Stimulated activated CD4-positive, alpha-beta T cell treated with anti-CD3 and anti-CD28 coated beads, Interleukin-2, amount 100 ng/mL, for 24 hours (primary cell): ENCODE measurements around the gene TRANK1.
"Not testable (repeated sequence)": the region's sequence is repeated elsewhere in the genome, so short reads cannot be mapped to it uniquely, and the experiment has no call there.

ENCODE experiments used
- DNase-seq, 2 donors: peaks; one replicate each; pipeline ENCODE4 v3.0.0-alpha.2; 2020

TRANK1 gene

GRCh38 chr3:36956155-36956554 lies 11.3 kb upstream of the TRANK1 start:
- DNase-seq: no peak

- DNase-seq: no peak
These were observed 9.7 kb upstream of the TRANK1 start for GRCh38 chr3:36954452-36955134.

GRCh38 chr3:36947814-36948213 lies 3.0 kb upstream of the TRANK1 start:
- not testable (repeated sequence) for DNase-seq

- no peak for DNase-seq
These were observed 603 bp upstream of the TRANK1 start for GRCh38 chr3:36945333-36945980.

- DNase-seq: peak; percentile 37 to 52
These were observed 728 bp downstream of the TRANK1 start for GRCh38 chr3:36944012-36944640.

- no peak for DNase-seq
These were observed 1.3 kb downstream of the TRANK1 start for GRCh38 chr3:36943601-36944000.

- DNase-seq: no peak
These were observed 2.1 kb downstream of the TRANK1 start for GRCh38 chr3:36942638-36943248.

GRCh38 chr3:36941658-36942057 lies 3.2 kb downstream of the TRANK1 start:
- no peak for DNase-seq

- no peak for DNase-seq
These were observed 3.7 kb downstream of the TRANK1 start for GRCh38 chr3:36941162-36941561.

GRCh38 chr3:36937492-36937891 lies 7.4 kb downstream of the TRANK1 start:
- no peak for DNase-seq

- no peak for DNase-seq
These were observed 11.1 kb downstream of the TRANK1 start for GRCh38 chr3:36933540-36934296.

- not testable (repeated sequence) for DNase-seq
These were observed 13.4 kb downstream of the TRANK1 start for GRCh38 chr3:36931424-36931823.

- DNase-seq: no peak
These were observed 16.6 kb downstream of the TRANK1 start for GRCh38 chr3:36928220-36928619.

GRCh38 chr3:36926292-36926897 lies 18.5 kb downstream of the TRANK1 start:
- no peak for DNase-seq

GRCh38 chr3:36924744-36925521 lies 19.9 kb downstream of the TRANK1 start:
- no peak for DNase-seq

- no peak for DNase-seq
These were observed 20.7 kb downstream of the TRANK1 start for GRCh38 chr3:36923981-36924743.

GRCh38 chr3:36923523-36923943 lies 21.3 kb downstream of the TRANK1 start:
- no peak for DNase-seq

- DNase-seq: no peak
These were observed 23.8 kb downstream of the TRANK1 start for GRCh38 chr3:36920884-36921567.

- no peak for DNase-seq
These were observed 25.3 kb downstream of the TRANK1 start for GRCh38 chr3:36919439-36920160.

- DNase-seq: no peak
These were observed 26.8 kb downstream of the TRANK1 start for GRCh38 chr3:36918050-36918449.
